NCI-H2227 (cell line): ENCODE results near the gene GLIS1.
"Not testable (repeated sequence)": the region's sequence is repeated elsewhere in the genome, so short reads cannot be mapped to it uniquely, and the experiment has no call there.

Experiments
- DNase-seq: peaks from one replicate; lab custom pipeline; 2025; ENCODE audit not compliant: unreplicated experiment; lab: John Stamatoyannopoulos, UW

The GLIS1 gene

GRCh38 chr1:53655931-53656746, 82.8 kb downstream of the GLIS1 start:
- DNase-seq, result no peak

- no peak for DNase-seq
Observed at GRCh38 chr1:53654216-53655210, 84.5 kb downstream of the GLIS1 start.

GRCh38 chr1:53653631-53654030, 85.3 kb downstream of the GLIS1 start:
- DNase-seq, result no peak

GRCh38 chr1:53653200-53653575, 85.8 kb downstream of the GLIS1 start:
- DNase-seq, result no peak

GRCh38 chr1:53652441-53653199, 86.3 kb downstream of the GLIS1 start:
- no peak for DNase-seq

GRCh38 chr1:53651356-53651755, 87.6 kb downstream of the GLIS1 start:
- no peak for DNase-seq

GRCh38 chr1:53648516-53648915, 90.4 kb downstream of the GLIS1 start:
- DNase-seq, result no peak

- not testable (repeated sequence) for DNase-seq
Observed at GRCh38 chr1:53647915-53648314, 91.0 kb downstream of the GLIS1 start.

- no peak for DNase-seq
Observed at GRCh38 chr1:53646732-53647131, 92.2 kb downstream of the GLIS1 start.

GRCh38 chr1:53645690-53646078, 93.3 kb downstream of the GLIS1 start:
- DNase-seq, result no peak

- no peak for DNase-seq
Observed at GRCh38 chr1:53644909-53645689, 93.9 kb downstream of the GLIS1 start.

GRCh38 chr1:53644496-53644895, 94.5 kb downstream of the GLIS1 start:
- DNase-seq, result no peak

GRCh38 chr1:53643881-53644390, 95.0 kb downstream of the GLIS1 start:
- no peak for DNase-seq

GRCh38 chr1:53643041-53643880, 95.7 kb downstream of the GLIS1 start:
- DNase-seq, result no peak

GRCh38 chr1:53642607-53643006, 96.4 kb downstream of the GLIS1 start:
- DNase-seq, result no peak

GRCh38 chr1:53642215-53642555, 96.8 kb downstream of the GLIS1 start:
- no peak for DNase-seq

GRCh38 chr1:53641481-53642214, 97.3 kb downstream of the GLIS1 start:
- no peak for DNase-seq

- DNase-seq, result no peak
Observed at GRCh38 chr1:53640701-53641075, 98.3 kb downstream of the GLIS1 start.
